NCI-H2171 treated with DMSO at 0.1 percent for 48 hours (cell line): ENCODE measurements around the gene COBL.
A peak's percentile ranks its signal among the peaks of the same experiment; 100 is the strongest.

Experiments
- DNase-seq: peaks from one replicate; lab custom pipeline; 2025; lab: John Stamatoyannopoulos, UW

The COBL gene

GRCh38 chr7:51189777-51190176 is 126.8 kb downstream of the COBL start:
- no peak for DNase-seq

- DNase-seq = no peak
Measured at GRCh38 chr7:51188987-51189386, 127.6 kb downstream of the COBL start.

- peak; percentile 32 for DNase-seq
Measured at GRCh38 chr7:51187941-51188340, 128.7 kb downstream of the COBL start.

GRCh38 chr7:51186531-51186930 is 130.1 kb downstream of the COBL start:
- DNase-seq = no peak

- DNase-seq = no peak
Measured at GRCh38 chr7:51182636-51183166, 133.9 kb downstream of the COBL start.

GRCh38 chr7:51180092-51180491 is 136.5 kb downstream of the COBL start:
- DNase-seq = no peak

- DNase-seq = no peak
Measured at GRCh38 chr7:51175992-51176388, 140.6 kb downstream of the COBL start.

GRCh38 chr7:51175316-51175991 is 141.2 kb downstream of the COBL start:
- no peak for DNase-seq

GRCh38 chr7:51165337-51165736 is 151.3 kb downstream of the COBL start:
- no peak for DNase-seq

- peak; percentile 85 for DNase-seq
Measured at GRCh38 chr7:51162724-51163329, 153.8 kb downstream of the COBL start.

GRCh38 chr7:51161937-51162336 is 154.7 kb downstream of the COBL start:
- no peak for DNase-seq

- peak; percentile 68 for DNase-seq
Measured at GRCh38 chr7:51160990-51161615, 155.5 kb downstream of the COBL start.

- no peak for DNase-seq
Measured at GRCh38 chr7:51160411-51160810, 156.2 kb downstream of the COBL start.

GRCh38 chr7:51158742-51159445 is 157.7 kb downstream of the COBL start:
- DNase-seq = no peak

- no peak for DNase-seq
Measured at GRCh38 chr7:51158211-51158610, 158.4 kb downstream of the COBL start.

GRCh38 chr7:51154201-51154600 is 162.4 kb downstream of the COBL start:
- DNase-seq = no peak

GRCh38 chr7:51152706-51153200 is 163.9 kb downstream of the COBL start:
- DNase-seq = no peak

GRCh38 chr7:51151455-51151854 is 165.2 kb downstream of the COBL start:
- DNase-seq = no peak

GRCh38 chr7:51150193-51150592 is 166.4 kb downstream of the COBL start:
- no peak for DNase-seq

- no peak for DNase-seq
Measured at GRCh38 chr7:51148216-51148615, 168.4 kb downstream of the COBL start.

- DNase-seq = no peak
Measured at GRCh38 chr7:51146816-51147586, 169.6 kb downstream of the COBL start.

GRCh38 chr7:51144178-51144577 is 172.4 kb downstream of the COBL start:
- DNase-seq = no peak
